ENCODE measurements around the gene LTBP4.

DNA sequence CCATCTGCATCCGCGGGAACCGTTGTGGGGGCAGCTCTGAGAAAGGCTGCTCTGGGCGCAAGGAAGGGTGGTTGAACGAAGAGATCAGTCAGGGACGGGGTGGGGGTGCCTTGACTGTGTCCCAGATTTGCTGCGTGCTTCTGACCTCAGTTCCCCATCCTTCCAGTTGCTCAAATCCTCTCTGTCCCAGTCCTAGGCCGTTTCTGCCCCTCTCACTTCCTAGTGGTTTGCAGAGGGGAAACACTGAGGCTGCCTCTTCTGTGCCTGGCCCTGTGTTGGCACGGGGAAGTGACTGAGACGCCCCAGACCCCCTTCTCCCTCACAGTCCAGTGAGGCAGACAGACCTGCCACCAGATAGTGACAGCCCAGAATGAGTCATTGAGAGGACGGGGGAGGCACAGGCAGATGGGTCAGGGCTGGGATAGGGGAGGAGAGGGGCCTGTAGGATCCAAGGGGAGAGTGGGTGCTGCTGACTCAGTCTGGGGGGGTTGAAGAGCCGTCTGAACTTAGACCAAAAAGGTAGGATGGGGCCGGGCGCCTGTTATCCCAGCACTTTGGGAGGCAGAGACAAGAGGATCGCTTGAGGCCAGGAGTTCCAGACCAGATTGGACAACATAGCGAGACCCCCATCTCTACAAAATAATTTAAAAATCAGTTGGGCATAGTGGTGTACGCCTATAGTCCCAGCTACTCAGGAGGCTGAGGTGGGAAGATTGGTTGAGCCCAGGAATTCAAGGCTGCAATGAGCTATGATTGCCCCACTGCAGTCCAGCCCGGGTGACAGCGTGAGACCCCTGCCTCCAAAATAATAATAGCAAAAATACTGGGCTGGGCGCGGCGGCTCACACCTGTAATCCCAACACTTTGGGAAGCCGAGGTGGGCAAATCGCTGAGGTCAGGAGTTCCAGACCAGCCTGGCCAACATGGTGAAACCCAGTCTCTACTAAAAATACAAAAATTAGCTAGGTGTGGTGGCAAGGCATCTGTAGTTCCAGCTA is 62.8 kb downstream of the LTBP4 start:
- TF ChIP-seq, protein P1, sequence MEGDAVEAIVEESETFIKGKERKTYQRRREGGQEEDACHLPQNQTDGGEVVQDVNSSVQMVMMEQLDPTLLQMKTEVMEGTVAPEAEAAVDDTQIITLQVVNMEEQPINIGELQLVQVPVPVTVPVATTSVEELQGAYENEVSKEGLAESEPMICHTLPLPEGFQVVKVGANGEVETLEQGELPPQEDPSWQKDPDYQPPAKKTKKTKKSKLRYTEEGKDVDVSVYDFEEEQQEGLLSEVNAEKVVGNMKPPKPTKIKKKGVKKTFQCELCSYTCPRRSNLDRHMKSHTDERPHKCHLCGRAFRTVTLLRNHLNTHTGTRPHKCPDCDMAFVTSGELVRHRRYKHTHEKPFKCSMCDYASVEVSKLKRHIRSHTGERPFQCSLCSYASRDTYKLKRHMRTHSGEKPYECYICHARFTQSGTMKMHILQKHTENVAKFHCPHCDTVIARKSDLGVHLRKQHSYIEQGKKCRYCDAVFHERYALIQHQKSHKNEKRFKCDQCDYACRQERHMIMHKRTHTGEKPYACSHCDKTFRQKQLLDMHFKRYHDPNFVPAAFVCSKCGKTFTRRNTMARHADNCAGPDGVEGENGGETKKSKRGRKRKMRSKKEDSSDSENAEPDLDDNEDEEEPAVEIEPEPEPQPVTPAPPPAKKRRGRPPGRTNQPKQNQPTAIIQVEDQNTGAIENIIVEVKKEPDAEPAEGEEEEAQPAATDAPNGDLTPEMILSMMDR (IDR thresholded peaks at IDR 0.05; ENCODE audit: insufficient read depth, low read length) = no peak
- TF ChIP-seq POLR2AphosphoS5 (IDR thresholded peaks at IDR 0.05; ENCODE audit: low read depth) = no peak
- TF ChIP-seq, protein P2, sequence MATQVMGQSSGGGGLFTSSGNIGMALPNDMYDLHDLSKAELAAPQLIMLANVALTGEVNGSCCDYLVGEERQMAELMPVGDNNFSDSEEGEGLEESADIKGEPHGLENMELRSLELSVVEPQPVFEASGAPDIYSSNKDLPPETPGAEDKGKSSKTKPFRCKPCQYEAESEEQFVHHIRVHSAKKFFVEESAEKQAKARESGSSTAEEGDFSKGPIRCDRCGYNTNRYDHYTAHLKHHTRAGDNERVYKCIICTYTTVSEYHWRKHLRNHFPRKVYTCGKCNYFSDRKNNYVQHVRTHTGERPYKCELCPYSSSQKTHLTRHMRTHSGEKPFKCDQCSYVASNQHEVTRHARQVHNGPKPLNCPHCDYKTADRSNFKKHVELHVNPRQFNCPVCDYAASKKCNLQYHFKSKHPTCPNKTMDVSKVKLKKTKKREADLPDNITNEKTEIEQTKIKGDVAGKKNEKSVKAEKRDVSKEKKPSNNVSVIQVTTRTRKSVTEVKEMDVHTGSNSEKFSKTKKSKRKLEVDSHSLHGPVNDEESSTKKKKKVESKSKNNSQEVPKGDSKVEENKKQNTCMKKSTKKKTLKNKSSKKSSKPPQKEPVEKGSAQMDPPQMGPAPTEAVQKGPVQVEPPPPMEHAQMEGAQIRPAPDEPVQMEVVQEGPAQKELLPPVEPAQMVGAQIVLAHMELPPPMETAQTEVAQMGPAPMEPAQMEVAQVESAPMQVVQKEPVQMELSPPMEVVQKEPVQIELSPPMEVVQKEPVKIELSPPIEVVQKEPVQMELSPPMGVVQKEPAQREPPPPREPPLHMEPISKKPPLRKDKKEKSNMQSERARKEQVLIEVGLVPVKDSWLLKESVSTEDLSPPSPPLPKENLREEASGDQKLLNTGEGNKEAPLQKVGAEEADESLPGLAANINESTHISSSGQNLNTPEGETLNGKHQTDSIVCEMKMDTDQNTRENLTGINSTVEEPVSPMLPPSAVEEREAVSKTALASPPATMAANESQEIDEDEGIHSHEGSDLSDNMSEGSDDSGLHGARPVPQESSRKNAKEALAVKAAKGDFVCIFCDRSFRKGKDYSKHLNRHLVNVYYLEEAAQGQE (IDR thresholded peaks at IDR 0.05; ENCODE audit: insufficient replicate concordance, low read depth) = no peak

All from HL-60 (cell line).